ENCODE results near the gene WDR70.

DNA sequence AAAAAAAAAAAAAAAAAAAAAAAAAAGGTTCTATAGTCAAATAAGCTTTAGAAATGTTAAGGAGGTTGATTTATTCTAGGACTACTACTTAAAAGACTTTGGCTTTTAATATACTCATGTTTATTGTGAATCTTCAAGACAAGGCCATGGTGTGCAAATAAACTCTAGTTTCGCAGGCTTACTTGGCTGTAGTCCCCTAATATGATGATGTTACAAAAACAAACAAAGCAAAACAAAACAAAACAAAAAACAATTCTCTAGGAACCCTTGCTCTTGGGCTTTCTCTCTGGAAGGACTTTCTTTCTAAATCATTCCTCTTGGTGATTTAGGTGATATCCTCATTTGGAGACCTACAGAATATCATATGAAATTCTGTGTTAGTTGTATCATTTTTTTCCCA is 288.7 kb downstream of the WDR70 start:
- TF ChIP-seq, protein P1, sequence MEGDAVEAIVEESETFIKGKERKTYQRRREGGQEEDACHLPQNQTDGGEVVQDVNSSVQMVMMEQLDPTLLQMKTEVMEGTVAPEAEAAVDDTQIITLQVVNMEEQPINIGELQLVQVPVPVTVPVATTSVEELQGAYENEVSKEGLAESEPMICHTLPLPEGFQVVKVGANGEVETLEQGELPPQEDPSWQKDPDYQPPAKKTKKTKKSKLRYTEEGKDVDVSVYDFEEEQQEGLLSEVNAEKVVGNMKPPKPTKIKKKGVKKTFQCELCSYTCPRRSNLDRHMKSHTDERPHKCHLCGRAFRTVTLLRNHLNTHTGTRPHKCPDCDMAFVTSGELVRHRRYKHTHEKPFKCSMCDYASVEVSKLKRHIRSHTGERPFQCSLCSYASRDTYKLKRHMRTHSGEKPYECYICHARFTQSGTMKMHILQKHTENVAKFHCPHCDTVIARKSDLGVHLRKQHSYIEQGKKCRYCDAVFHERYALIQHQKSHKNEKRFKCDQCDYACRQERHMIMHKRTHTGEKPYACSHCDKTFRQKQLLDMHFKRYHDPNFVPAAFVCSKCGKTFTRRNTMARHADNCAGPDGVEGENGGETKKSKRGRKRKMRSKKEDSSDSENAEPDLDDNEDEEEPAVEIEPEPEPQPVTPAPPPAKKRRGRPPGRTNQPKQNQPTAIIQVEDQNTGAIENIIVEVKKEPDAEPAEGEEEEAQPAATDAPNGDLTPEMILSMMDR (IDR thresholded peaks at IDR 0.05) = no peak
- no peak for TF ChIP-seq POLR2A (IDR thresholded peaks at IDR 0.05)

All from uterus (tissue), 2 donors.